DND-41 (cell line): ENCODE results near the gene CRIP1.

Experiments
- CTCF ChIP-seq: IDR thresholded peaks from 2 replicates; pipeline ENCODE4 v1.5.1; 2012; ENCODE audit warnings: borderline replicate concordance, low read length, moderate library complexity, mild to moderate bottlenecking; ENCODE audit not compliant: poor library complexity, severe bottlenecking; ENCODE audit errors: extremely low read depth
- EZH2 ChIP-seq: IDR thresholded peaks from 3 replicates; pipeline ENCODE4 v1.6.1; 2012; ENCODE audit warnings: borderline replicate concordance, low read depth, mild to moderate bottlenecking, moderate library complexity, low read length, inconsistent platforms; ENCODE audit not compliant: severe bottlenecking

GRCh38 chr14:105525326-105525725, 38.6 kb downstream of the CRIP1 start:
- TF ChIP-seq CTCF (no peak), EZH2 (no peak)
